GM11168 (cell line): ENCODE data around the gene OR10G8.
"Not testable (repeated sequence)": the region's sequence is repeated elsewhere in the genome, so short reads cannot be mapped to it uniquely, and the experiment has no call there.

Source experiments
- in situ Hi-C: fragments of 300-500 bp; cut with MboI; formaldehyde crosslinking; loops from one replicate; pipeline ENCODE4 v1.12.0; 2022; ENCODE audit warnings: low sequenced_read_pairs; ENCODE audit not compliant: unreplicated experiment

Gene OR10G8

DNA sequence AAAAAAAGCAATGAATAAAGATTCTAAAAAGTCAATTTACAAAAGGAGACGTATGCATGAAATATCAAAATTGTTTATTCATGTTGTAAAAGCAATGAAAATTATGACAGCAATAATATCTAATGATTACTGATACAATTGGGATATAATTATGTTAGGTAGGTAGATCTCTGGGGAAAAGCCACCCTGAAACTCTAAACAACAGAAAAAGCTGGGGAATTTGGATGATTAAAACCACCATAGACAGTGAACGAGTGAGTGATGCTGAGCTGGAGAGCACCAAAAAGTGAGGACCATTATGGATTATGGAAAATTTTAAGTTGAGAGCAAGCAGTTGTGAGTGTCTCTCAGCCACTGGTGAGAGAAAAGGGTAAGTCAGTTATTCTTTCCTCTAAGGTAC, at the start of gene OR10G8:
Gene OR10G8 (plus strand): TSS at position 301 of the 400 bp plus-strand sequence. CDS start 2,825 bp downstream, outside the sequence.
- in situ Hi-C loops = no loop called here

DNA sequence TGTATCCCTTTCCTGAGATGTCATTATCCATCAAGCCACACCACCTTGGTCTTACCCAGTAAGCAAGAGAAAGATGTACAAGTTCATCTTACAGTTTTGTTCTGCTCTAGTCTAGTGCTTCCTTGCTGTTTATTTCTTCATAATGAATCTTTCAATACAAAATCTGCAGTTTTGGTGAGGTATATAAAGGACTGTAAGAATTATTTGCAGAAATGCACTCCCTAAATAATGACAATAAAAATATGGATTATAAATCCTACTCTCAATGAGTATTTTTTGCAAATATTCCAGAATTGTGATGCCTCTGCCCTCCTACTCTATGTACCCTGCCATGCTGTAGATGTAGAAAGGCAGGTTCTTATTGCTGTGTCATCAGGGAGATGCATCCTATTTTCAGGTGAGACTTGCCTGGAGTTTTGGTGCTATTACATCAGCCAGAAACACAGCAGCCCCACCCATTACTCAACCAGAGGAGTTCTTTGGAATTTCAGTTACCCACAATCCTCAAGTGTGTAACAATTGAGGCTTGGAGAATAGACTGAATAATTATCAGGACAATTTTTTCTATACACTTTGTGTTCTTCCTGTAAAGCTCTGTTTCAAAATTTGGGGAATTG, 48.8 kb upstream of the OR10G8 start, which contains the start of gene OR10S1:
Gene OR10S1 (minus strand): TSS at position 51 of the 617 bp plus-strand sequence. CDS start 117 bp downstream, outside the sequence.
- in situ Hi-C loops = no loop called here

- in situ Hi-C loops = no loop called here
Measured at GRCh38 chr11:123979311-123979710, 47.3 kb upstream of the OR10G8 start.

- in situ Hi-C loops = no loop called here
Measured at GRCh38 chr11:123995119-123995518, 31.5 kb upstream of the OR10G8 start, which contains the start of gene OR10G6. TSS of gene OR10G6 (minus strand) at chr11:123995161. CDS start at chr11:123995161, 0 bp downstream.

DNA sequence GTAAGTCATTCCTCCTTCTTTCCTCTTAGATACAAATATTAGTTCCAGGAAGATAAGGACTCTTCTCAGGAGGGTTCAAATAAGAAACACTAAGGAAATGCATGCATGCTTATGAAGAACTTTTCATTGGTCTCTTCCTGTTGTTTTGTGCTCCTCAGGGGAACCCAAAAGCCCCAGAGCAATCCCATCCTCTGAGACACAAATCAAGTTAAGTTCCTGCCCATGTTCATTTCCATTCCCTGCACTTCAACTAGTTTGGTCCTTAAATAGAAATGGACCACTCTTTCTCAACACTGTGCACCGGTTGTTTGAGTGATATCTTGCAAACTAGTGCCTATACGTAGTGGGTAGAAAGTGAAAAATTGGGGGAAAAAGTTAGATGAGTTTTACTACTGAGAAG, 13.9 kb upstream of the OR10G8 start, which contains the start of gene OR10G4:
Gene OR10G4 (plus strand): TSS at position 301 of the 400 bp plus-strand sequence. CDS start 2,578 bp downstream, outside the sequence.
- in situ Hi-C loops = no loop called here

DNA sequence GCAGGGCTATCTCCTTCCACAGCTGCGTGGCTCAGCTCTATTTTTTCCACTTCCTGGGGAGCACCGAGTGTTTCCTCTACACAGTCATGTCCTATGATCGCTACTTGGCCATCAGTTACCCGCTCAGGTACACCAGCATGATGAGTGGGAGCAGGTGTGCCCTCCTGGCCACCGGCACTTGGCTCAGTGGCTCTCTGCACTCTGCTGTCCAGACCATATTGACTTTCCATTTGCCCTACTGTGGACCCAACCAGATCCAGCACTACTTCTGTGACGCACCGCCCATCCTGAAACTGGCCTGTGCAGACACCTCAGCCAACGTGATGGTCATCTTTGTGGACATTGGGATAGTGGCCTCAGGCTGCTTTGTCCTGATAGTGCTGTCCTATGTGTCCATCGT, 10.8 kb upstream of the OR10G8 start:
- in situ Hi-C loops = not testable (repeated sequence)

- in situ Hi-C loops = no loop called here
Measured at GRCh38 chr11:124036666-124037065, 10.1 kb downstream of the OR10G8 start.

DNA sequence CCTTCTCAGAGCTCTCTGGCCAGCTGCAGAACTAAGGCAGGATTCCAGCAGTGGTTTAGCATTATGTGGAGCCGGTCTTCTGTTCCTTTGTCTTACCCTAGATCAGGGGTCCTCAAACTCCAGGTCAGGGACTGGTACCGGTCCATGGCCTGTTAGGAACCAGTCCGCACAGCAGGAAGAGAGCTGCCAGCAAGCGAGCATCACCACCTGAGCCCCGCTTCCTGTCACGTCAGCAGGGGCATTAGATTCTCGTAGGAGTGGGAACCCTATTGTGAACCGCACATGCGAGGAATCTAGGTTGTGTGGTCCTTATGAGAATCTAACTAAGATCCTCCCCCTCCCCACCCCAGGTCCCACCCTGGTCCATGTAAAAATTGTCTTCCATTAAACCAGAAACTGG, 13.0 kb downstream of the OR10G8 start:
- in situ Hi-C loops = no loop called here

DNA sequence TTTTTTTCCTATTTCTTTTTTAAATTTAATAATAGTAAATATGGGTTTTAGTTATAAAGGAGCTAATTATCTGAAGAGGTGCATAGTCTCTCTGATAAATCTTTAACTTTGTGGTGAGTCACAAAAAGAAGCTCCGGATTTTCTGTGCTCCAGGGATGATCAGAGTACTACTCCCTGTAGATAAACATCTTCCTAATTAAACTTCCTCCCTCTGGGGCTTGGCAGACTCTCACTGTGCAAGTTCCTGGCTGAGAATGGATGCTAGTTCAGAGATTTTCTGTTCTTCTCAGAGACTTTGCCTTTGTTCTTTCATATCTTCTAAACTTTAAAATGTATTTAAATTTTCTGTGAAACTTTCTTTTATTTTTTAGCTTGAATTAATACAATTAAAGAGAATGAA, 14.7 kb downstream of the OR10G8 start, which contains the start of gene OR10G7:
Gene OR10G7 (minus strand): TSS at position 72 of the 400 bp plus-strand sequence. CDS start 2,324 bp downstream, outside the sequence.
- in situ Hi-C loops = no loop called here

- in situ Hi-C loops = no loop called here
Measured at GRCh38 chr11:124043420-124043819, 16.8 kb downstream of the OR10G8 start.

GRCh38 chr11:124050748-124051147, 24.1 kb downstream of the OR10G8 start:
- in situ Hi-C loops = loop anchor here (25.0 kb wide), 1 partner anchor 537 kb away; no protein-coding TSS in a partner anchor

DNA sequence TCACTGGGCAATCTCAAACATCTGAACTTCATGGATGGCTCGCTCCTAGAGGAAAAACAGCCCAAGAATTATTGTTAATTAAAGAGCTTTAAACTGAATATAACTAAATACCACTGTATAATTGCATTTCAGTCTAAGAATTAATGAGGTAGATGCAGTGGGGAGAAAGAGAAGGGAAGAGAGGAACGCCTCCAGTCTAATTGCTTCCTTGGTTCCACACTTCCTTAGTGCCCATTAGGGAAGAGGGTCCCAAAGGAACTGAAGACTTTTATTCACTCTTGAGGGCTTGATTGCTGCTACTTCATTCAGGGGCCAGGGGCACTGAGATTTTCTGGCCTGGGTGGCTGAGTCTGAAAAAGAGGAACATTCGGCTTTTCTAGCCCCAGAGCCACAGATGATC, 26.4 kb downstream of the OR10G8 start:
- in situ Hi-C loops = loop anchor here (25.0 kb wide), 1 partner anchor 534 kb away; no protein-coding TSS in a partner anchor

- in situ Hi-C loops = loop anchor here (25.0 kb wide), 1 partner anchor 519 kb away; no protein-coding TSS in a partner anchor
Measured at GRCh38 chr11:124068601-124069110, 42.1 kb downstream of the OR10G8 start.

GRCh38 chr11:124069429-124070401, 43.1 kb downstream of the OR10G8 start:
- in situ Hi-C loops = loop anchor here (5.0 to 25.0 kb wide), 2 partner anchors 123 to 518 kb away; no protein-coding TSS in a partner anchor

DNA sequence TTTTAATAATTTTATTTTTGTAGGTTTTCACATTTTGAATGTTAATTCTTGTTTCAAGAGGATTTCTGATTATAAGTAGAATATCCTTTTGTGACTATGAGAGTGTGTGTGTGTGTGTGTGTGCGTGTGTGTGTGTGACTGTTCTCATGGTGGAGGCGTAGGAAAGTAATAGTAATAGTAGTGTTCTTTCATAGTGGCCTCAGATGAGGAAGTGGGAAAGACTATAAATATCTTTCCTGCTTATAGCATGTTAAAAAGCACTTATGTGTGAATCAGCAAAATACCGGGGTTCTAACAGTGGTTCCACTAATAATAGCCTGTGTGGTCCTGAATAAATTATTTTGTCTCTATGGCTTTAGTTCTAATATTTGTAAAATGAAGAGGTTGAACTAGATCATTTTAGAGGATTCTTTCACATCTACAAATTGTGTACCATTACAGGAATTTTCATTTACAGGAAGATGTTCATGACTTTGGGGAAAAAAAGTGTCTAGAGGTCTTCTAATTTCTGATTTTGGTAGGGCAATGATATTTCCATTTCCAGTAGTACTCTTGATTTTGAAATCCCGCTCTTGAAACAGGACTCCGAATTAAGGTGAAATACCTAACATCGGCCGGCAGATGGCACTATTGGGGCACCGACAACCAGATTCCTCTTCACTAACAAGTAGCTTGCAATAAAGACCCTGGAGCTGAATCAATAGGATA, 44.5 kb downstream of the OR10G8 start:
- in situ Hi-C loops = loop anchor here (5.0 to 25.0 kb wide), 2 partner anchors 121 to 516 kb away; no protein-coding TSS in a partner anchor

DNA sequence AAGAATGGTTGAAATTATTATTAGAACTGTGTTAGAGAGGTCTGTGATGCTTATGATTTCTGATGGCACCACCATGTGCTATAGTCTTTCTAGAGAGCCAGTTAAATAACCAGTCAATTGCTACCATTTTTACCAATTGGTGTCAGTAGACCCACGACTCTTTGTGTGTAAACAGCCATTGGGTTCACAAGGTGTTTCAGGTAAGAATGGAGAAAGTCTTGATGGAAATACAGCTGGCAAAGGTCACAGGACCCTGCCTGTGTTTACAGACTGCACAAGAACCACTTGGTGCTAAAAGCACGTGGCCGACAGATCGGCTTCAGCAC, 45.0 kb downstream of the OR10G8 start:
- in situ Hi-C loops = loop anchor here (5.0 to 25.0 kb wide), 2 partner anchors 121 to 516 kb away; no protein-coding TSS in a partner anchor

DNA sequence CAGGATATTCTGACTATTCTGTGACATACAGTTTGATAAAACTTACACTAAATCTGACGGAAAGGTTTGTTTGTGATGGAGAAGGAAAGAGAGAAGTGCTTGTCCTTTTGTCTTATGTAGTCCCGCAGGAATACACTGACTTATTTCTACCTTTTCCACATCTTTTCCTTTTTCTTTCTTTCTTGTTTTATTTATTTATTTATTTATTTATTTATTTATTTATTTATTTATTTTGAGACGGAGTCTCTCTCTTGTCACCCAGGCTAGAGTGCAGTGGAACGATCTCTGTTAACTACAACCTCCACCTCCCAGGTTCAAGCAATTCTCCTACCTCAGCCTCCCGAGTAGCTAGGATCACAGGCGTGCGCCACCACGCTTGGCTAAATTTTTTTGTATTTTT, 45.5 kb downstream of the OR10G8 start:
- in situ Hi-C loops = loop anchor here (5.0 to 25.0 kb wide), 2 partner anchors 120 to 515 kb away; no protein-coding TSS in a partner anchor

- in situ Hi-C loops = loop anchor here (5.0 to 25.0 kb wide), 2 partner anchors 118 to 513 kb away; no protein-coding TSS in a partner anchor
Measured at GRCh38 chr11:124074554-124074953, 48.0 kb downstream of the OR10G8 start.

DNA sequence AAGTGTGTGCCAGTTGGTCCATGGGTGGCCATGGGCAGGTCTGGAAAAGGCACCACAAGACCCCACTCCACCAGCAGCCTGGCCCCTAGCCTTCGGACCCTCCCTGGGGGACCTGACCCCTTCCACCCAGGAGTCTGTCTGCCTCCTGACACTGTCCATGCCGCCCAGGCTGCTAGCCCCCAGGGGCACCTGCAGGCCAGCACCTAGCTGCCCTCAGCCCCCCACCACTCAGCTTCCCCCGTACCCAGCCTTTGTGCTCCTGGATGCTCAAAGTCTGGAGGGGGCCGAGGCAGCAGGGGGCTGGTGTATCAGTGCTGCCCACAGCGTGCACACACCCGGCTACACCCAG, 48.9 kb downstream of the OR10G8 start:
- in situ Hi-C loops = no loop called here
